Amniotic epithelial cell (primary cell): Measurements from ENCODE around the gene UBAC2.
A peak's percentile ranks its signal among the peaks of the same experiment; 100 is the strongest.
"Not testable (repeated sequence)": the region's sequence is repeated elsewhere in the genome, so short reads cannot be mapped to it uniquely, and the experiment has no call there.

ENCODE experiments used
- DNase-seq: peaks from one replicate; pipeline ENCODE4 v3.0.0-alpha.2; 2010; ENCODE audit warnings: low read depth

Gene UBAC2

DNA sequence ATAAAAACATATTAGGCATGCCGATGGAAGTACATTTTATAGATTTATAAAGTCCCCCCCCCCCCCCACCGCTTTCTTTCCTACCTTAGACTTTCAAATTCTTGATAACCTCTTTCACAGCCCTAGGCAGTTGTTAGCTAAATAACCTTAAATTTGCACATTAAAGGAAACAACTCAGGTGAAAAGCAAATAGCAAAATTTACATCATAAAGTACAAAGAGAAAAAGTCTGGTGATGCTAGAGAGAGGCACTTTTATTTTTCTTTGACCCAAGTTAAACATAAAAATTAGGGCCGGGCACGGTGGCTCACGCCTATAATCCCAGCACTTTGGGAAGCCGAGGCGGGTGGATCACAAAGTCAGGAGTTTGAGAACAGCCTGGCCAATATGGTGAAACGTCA is 15.0 kb upstream of the UBAC2 start:
- no peak for DNase-seq

GRCh38 chr13:99190147-99190985 is 10.3 kb upstream of the UBAC2 start:
- no peak for DNase-seq

GRCh38 chr13:99191336-99191899 is 9.2 kb upstream of the UBAC2 start:
- DNase-seq: no peak

GRCh38 chr13:99191900-99192399 is 8.7 kb upstream of the UBAC2 start:
- DNase-seq: no peak

DNA sequence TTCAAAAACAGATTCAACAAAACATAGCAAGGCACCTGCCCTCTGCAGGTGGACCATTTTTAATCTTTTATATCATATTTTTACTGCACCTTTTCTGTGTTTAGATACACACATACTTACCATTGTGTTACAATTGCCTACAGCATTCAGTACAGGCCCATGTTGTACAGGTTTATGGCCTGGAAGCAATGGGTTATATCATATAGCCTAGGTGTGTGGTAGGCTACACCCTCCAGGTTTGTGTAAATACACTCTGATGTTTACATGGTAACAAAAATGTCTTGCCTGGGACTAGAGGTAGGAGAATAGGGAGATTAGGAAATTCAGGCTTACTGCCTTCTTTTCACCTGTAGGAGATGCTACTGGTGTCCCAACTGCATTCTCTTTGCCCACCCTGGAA is 8.2 kb upstream of the UBAC2 start:
- DNase-seq: no peak

DNA sequence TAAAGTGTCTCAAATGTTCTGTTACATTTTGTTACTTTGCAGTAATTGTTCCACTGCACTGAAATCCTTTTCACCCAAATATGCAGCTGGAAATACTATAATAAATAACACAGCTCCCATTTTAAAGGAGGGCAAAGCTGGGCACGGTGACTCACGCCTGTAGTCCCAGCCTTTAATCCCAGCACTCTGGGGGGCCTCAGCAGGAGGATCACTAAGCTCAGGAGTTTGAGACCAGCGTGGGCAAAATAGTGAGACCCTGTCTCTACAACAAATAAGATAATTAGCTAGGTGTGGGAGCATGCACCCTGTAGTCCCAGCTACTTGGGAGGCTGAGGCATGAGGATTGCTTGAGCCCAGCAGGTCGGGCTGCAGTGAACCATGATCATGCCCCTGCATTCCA is 7.5 kb upstream of the UBAC2 start:
- no peak for DNase-seq

DNA sequence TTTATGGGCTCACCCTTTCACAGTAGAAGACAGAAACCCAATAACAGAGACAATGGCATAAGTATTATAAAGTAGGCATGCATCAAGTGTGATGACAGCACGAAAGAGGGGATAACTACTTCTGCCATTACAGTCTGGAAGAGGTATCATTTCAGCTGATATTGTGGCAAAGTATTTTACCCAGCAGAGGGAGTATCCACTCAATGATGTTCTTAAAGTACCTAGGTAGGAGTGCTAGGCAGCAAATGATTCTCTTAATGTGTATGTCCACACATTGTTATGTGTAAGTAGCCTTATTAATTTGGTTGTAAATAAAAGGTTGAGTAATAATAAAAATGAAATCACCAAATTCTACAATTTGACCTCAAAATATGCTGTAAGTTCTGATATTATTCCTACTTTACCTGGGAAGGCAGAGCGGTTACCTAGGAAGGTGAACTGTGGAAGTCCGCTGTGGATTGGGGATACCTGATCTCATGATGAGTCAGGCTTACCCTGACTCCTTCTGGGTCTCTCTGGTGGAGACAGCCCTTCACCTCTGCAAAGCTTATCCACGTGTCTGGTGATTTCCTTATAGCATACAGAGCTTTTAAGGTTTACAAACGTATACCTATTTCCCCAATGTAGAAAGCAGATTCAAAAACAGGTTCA is 4.1 kb upstream of the UBAC2 start:
- no peak for DNase-seq

DNA sequence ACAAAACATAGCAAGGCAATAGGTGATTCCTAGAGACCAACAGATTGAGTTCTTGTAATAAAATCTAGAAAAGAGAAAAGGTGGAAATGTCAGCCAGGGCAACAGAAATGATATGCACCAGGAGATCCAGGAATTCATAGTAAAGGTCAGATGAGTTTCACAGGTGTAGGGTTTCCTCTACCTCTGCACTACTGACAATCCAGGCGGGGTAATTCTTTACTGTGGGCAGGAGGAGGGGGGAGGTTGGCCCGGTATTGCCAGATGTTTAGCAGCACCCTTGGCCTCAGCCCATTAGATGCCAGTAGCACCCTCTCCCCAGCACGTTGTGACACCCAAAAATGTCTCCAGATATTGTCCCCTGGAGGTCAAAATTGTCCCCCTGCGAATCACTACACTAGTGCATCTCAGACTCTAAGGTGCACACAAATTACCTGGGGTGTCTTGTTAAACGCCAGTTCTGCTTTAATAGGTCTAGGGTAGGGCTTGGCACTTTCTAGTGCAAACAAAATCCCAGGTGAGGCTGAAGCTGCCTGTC is 3.5 kb upstream of the UBAC2 start:
- no peak for DNase-seq

DNA sequence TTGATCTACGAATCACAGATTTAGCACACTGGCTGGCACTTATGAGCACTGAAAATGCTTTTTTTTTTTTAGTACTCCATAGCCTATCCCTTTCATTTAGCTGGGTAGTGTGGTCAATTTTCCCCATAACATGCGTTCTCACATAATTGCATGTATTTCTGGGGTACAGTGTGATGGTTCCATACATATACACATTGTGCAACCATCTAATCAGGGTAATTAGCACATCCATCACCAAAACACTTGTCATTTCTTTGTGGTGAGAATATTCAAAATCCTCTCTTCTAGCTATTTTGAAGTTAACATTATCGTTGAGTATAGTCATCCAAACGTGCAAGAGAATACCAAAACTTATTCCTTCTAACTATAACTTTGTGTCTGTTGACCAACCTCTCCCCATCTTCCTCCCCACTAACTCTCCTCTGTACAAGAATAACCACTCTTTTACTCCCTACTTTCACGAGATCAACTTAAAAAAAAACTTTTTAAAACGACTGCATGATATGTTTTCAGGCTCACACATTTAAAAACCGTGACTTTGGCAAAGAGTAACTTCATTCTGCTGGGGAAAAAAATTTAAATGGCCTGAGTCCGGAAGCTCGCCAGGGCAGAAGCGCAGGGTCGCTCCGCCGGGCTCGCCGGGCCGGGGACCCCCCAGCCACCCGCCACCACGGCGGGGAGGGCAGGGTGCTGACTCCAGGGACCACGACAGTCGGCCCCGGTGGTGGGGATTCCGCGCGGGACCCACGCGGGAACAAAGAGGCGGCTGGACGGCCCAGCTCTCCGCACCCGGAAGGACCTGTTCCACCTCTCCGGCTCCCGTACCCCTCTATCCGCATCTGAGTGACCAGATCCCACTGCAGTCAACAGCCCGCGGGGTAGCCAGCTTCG is 868 bp upstream of the UBAC2 start:
- peak; percentile 10 for DNase-seq

- no peak for DNase-seq
Measured at GRCh38 chr13:99203601-99204579, 3.2 kb downstream of the UBAC2 start.

GRCh38 chr13:99205621-99206220 is 5.1 kb downstream of the UBAC2 start:
- no peak for DNase-seq

- no peak for DNase-seq
Measured at GRCh38 chr13:99206226-99206625, 5.6 kb downstream of the UBAC2 start.

DNA sequence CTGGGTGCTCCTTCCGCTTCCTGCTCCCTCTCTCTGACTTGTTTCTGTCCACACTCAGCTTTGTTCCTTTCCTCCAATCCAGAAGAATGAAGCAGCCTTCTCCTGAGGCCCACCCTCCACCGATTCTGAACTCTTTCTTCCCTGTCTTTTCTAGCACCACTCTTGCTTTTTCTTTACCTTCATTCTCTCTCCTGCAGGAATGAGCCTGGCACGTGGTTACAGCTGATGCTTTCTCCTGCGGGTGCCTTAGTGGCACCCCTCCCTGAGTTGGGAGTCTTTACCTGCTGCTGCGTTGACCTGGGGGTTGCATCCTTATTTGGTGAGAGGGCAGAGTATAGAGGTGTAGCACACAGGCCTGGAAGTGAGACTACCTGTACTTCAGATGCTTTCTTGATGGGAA is 6.2 kb downstream of the UBAC2 start:
- no peak for DNase-seq

DNA sequence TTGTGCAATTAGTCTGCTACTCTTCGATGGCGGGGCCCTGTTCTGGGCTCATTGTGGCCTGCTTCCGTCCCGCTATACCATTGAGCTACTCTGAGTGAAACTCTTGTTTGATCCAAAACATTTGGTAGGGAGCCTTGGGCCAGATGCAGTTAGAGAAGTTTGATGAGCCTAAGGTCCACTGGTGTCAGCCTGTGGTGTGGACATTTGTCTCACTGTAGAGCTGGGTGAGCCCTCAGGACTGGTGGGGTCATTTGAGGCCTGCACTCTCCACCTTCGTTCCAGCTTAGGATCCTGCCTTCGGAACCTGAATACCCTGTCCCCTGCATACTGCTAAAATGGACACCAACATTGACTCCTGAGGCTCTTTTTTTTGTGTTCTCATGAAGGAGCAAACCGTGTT is 6.9 kb downstream of the UBAC2 start:
- DNase-seq: no peak

- no peak for DNase-seq
Measured at GRCh38 chr13:99208185-99208584, 7.5 kb downstream of the UBAC2 start.

GRCh38 chr13:99208845-99209527 is 8.3 kb downstream of the UBAC2 start:
- no peak for DNase-seq

GRCh38 chr13:99210627-99211026 is 10.0 kb downstream of the UBAC2 start:
- not testable (repeated sequence) for DNase-seq

DNA sequence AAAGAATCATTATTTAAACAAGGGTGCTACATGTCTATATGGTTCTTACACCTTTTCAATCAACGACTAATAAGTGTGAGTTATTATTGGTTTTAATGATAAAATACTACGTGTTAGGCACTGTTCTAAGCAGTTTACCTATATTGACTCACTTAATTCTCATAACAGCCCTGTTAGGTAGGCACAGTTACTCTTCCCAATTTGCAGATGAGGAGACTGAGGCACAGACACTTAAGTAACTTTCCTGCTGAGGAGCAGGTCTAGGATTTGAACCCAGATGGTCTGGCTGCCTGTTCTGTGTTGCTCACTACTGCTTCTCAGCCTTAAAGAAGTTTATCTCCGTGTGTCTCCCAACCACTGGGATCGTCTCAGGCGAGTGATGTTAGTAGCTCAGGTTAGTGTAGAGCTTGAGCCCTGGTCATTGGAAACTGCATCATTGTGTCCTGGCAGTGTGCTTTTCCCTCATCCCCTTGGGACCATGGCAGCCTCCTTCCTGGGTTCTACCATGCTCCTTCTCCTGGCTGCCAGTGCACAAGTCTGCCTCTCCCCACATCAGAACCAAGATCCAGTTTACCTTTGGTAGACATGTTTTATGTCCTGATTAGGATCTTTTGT is 10.9 kb downstream of the UBAC2 start:
- no peak for DNase-seq

DNA sequence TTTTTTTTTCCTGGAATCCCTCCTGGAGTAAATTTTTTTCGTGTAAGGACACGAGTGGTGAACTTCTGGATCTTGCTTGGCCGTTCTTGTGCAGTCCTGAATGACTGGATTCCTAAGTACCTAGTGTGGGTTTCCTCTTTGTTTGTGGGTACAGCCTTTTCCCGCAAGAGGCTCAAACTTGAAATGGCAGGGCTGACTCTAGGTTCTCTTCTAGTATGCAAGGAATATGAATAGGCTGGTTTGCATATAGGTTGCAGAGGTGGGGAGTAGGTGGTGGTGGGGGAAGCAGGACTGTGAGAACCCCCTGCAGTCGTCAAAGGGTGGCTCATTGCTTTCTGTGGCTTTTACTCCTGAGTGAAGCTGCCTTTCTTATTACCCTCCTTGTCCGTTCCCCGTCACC is 13.6 kb downstream of the UBAC2 start:
- no peak for DNase-seq
